HepG2 (cell line): Measurements from ENCODE around the gene ITSN2.

Experiments used
- ESRRA ChIP-seq: sonication (generic); formaldehyde crosslinking; IDR thresholded peaks from 2 replicates; pipeline ENCODE4 v1.5.1; 2020; ENCODE audit warnings: mild to moderate bottlenecking, low read depth, missing genetic modification reagents
- GTF2F1 ChIP-seq: fragments of 150-350 bp; IDR thresholded peaks from 2 replicates; pipeline ENCODE4 v1.6.1; 2014; ENCODE audit warnings: low read length
- ZBTB1 ChIP-seq: sonication (generic); formaldehyde crosslinking; IDR thresholded peaks from 2 replicates; pipeline ENCODE4 v1.4.0; 2020; ENCODE audit warnings: missing genetic modification reagents, borderline replicate concordance

- TF ChIP-seq GTF2F1 = no peak
- no peak for TF ChIP-seq ZBTB1 (CRISPR knock-in tag)
- no peak for TF ChIP-seq ESRRA (CRISPR knock-in tag)
Measured at GRCh38 chr2:24259316-24259715, 101.0 kb downstream of the ITSN2 start.
